HK-2 (cell line): ENCODE data around the gene PRAC2.
"Not testable (repeated sequence)": the region's sequence is repeated elsewhere in the genome, so short reads cannot be mapped to it uniquely, and the experiment has no call there.

Experiments
- DNase-seq: peaks from one replicate; pipeline ENCODE4 v3.0.0-alpha.2; 2018; ENCODE audit not compliant: unreplicated experiment

PRAC2 gene

DNA sequence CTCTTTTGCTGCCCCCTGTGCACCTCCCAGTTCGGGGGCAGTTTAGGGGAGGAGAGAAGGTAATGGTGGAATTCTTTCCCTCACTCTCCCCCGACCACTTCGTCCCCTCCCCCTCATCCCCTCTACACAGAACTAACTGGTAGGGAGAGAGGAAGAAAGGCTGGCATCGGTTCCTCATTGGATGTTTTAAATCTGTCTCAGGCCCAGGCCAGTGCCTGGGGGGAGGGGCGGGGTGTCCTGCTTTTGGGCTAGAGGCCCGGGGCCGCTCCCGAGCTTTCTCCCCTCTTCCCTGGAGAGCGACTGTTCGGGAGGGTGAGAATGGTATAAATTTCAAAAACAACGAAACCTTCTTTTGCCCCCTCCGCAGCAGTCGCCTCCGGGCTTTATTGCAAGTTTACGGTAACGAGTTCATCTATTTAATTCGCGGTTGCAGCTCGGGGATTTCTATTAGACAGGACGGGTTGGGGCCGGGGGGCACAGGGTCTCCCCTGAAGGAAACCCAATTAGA, at the start of gene PRAC2:
Gene PRAC2 (plus strand): TSS at position 271 of the 508 bp plus-strand sequence. CDS start 1,226 bp downstream, outside the sequence.
- no peak for DNase-seq

DNA sequence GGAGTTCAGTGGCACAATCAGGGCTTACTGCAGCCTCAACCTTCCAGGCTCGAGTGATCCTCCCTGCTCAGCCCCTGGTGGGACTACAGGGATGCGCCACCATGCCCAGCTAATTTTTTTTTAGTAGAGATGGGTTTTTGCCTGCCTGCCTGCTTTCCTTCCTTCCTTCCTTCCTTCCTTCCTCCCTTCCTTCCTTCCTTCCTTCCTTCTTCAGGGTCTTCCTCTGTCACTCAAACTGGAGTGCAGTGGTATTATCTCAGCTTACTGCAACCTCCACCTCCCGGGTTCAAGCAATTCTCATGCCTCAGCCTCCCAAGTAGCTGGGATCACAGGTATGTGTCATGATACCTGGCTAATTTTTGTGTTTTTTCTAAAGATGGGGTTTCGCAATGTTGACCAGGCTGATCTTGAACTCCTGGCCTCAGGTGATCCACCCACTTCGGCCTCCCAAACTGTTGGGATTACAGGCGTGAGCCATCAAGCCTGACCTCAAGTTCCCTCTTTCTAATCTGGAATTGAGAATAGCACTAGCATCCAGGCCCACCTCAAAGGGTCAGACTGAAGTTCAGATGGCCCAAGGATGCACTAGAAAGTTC, 45.9 kb upstream of the PRAC2 start:
- DNase-seq: no peak

DNA sequence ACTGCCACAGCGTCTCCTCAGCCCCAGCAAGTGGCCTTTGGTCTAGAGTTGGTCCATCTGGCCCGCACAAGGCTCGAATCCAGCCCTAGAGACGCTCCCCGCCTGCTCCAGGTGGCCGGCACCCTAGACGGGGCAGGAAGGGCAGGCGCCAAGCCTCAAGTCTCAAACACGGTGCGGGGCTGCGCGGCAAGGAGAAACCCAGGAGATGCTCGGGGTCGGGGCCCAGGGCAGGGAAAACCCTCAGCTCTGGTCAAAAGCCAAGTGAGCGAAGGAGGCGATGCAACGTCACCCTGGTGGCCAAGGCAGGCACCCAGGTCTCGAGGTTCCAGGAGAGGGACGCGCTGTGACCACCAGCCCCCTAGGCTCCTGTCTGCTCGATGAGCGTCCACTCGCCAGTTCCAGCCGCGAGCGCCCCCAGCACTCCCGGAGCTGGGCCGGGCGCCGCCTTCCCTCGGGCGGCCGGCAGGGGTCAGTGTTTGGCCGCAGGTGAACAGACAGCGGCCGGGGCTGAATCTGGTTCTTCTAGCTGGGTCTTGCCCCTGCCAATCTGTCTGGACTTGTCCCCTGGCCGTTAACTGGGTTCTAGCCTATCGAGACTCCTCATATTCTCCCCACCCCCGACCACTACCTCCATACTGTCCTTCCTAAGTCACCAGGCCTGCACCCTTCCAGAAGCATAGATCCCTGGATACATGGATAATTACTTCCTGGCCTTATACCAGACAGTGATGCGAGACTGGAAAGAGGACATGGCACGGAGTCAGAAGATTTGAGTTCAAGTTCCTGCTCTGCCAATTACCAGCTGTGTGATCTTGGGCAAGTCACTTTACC, 44.6 kb upstream of the PRAC2 start:
- no peak for DNase-seq

DNA sequence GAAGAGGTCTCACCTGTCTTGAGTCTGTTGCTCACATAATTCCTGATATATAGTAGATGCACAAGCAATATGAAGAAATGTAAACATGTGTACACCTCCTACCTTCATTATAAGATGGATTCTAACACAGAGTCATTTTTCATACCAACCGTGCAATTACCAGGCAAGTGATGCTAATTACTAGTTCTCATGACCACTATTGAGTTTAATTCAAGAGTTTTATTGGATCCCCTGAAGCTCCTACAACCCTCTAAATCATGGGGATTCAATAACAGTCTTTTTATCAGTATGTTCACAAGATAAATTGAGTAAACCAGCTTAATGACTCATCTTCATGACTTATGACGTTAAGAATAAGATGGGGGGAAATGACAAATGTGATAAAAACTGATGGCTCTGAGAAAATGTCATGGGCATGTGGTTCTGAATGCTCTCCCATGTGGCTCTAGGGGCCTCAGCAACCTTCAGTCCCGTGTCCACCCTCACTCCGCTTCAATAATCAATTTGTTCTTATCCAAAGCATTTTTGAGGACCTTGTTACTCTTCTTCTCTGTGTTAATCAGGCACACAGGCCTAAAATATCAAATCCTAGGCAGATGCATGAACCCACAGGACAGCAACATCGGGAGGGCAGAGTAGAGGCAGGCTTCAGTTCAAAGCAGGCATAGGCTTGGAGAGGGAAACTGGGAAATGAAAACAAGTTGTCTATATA, 43.4 kb upstream of the PRAC2 start:
- DNase-seq: no peak

DNA sequence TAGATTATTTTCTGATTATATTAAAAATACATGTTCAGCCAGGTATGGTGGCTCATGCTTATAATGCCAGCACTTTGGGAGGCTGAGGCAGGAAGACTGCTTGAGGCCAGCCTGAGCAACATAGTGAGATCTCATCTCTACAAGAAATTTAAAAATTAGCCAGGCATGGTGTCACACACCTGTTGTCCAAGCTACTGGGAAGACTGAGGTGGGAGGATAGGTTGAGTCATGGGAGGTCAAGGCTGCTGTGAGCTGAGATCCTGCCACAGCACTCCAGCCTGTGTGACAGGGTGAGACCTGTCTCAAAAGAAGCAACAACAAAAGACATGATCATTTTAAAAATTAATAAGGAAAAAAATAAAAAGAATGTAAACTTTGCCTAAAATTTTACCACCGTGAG, 41.4 kb upstream of the PRAC2 start:
- DNase-seq: no peak

DNA sequence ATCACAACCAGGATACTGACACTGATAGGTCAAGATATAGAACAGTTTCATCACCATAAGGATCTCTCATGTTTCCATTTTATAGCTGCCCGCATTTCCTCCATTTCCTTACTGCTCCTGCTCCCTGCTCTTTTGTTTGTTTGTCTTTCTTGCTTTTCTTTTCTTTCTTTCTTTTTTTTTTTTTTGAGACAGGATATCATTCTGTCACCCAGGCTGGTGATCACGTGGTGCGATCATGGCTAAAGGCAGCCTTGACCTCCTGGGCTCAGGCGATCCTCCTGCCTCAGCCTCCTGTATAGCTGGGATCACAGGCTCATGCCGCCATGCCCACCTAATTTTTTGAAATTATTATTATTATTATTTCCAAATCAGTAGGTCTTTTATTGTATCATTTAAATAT, 32.3 kb upstream of the PRAC2 start:
- DNase-seq: no peak

DNA sequence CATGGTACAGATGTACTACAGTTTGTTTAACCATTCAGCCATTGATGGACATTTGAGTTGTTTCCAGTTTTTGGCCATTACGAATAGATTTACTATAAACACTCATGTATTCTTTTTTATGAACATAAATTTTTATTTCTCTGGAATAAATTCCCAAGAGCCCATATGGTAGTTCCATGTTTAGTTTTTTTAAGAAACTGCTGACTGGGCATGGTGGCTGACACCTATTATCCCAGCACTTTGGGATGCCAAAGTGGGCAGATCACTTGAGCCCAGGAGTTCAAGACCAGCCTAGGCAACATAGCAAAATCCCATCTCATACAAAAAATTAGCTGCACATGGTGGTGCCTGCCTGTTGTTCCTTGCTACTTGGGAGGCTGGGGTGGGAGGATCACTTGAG, 30.9 kb upstream of the PRAC2 start:
- no peak for DNase-seq

DNA sequence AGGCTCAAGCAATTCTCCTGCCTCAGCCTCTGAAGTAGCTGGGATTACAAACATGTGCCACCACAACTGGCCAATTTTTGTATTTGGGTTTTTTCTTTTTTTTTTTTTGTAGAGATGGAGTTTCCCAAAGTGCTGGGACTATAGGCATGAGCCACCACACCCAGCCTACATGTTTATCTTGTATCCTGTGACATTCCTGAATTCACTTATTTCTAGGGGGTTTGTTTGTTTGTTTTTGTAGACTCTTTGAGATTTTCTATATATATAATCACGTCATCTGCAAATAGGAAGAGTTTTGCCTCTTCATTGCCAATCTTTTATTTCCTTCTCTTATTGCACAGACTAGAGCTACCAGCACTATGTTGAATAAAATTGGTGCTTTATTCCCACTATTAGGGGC, 29.8 kb upstream of the PRAC2 start:
- DNase-seq: no peak

DNA sequence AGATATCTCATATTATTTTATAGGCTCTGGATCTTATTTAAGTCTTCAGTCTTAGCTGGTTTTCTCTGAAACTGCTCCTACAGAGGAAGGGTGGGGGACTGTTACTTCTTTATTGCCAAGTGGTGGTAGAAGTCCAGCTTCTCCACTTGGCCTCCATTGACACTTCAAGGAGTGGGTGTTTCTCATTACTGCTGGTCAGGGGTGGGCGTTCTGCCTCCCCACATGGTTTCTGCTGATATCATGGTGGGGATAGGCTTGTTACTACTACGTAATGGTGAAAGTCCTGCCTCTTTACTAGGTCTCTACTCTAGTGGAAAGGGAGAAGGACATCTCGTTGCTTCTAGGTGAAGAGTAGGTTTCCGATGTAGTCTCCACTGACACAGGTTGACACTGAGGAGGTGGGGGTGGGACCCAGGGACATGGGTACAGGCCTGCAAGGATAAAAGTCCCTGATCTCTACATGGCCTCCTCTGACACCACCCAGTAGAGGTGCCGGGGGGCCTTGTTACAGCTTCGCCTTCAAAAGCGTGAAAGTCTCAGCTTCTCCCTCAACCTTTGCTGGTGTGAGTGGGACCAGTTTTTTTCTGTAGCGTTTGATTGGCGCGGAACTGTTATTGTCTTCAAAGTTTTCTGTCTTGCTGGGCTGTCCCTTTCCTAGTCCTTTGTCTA, 21.0 kb upstream of the PRAC2 start:
- no peak for DNase-seq

DNA sequence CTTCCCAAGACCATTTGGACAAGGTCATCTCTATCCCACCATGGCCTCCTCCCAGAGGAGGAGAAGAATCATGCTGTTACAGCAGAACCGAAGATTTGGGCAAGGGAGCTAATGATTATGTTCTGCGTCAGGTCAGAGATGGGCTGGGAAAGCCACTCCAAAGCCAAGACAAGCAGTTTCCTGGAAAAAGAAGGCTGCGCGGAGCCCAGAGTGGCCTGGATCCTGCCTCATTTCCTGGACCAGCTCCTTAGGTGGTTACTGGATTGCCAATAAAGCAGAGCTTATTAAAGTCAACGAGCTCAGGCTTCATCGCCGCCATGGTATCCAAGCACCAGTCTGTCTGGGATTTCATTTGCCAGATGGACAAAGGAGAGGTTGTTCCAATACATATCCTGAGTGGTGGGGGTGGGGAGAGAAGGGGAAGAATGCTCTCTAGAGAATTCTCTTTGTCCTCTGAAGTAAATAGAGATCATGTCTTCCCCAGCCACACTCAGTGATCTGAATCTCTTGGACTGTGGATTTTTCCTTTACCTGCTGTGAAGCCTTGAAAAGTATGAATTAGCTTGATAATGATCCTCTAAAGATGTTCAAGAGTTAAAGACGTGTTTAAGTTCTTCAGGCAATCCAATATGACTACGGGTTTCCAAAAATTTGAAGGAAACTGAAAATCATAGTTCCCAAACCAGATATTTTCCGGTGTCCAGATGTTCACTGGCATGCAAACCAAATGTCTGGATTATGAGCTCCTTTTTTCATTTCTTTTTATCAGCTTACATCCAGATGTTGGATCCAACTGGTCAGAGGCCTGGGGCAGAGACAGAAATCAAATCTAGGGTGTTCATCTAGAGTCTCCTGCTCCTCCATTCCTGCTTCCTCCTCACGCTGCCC, 18.4 kb upstream of the PRAC2 start:
- no peak for DNase-seq

DNA sequence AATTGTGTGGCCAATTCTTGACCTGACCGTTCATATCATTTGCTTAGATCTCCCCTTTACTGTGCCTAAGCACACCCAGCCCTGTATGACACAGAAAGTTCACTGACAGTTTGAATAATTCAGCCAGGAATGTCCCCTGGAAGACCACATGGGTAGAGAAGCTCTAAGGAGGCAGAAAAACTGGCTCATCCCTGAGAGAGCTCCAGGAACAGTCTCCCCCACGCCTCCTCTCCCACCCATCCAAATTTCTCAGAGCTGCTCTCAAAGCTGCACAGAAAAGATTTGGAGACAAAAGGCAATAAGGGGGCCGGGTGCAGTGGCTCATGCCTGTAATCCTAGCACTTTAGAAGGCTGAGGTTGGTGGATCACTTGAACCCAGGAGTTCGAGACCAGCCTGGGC, 11.9 kb upstream of the PRAC2 start:
- no peak for DNase-seq

DNA sequence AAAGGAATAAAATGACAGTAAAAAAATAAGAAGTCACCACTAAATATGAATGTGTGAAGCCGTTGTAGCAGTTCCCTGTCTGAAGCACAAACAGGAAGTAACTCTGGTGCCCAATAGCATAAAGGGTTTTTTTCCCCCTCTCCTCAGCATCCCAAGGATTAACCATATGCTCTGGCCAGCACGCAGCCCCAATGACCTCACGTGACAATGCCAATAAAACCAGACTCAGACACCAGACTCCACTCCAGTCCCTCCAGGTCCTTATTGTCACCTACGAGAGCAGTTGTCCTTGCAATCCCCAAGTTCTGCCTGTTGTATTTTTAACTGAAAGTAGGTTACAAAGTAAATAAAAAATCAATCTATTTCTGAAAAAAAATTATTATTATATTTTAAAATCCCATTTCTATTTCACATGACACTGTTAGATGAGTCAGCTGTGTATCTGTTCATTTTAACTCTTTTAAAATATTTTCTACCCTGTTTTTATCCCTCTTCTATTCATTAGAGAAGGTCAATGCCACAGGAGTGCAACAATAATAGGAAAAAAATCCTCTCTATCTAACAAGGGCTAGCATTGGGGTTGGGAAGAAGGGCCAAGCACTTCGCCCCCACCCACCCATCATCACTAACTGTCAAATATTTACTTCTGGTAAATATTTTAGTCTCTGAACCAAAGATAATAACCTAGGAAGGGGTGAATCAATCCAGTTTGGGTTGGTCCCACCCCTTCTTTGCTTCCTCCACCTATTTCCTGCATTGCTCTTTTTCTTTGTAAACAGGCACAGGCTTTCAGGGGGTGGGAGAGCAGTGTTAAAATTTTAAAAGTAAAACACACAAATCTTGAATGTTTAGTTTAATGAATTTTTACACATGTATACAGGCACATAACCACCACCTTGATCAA, 7.2 kb upstream of the PRAC2 start:
- DNase-seq: no peak

DNA sequence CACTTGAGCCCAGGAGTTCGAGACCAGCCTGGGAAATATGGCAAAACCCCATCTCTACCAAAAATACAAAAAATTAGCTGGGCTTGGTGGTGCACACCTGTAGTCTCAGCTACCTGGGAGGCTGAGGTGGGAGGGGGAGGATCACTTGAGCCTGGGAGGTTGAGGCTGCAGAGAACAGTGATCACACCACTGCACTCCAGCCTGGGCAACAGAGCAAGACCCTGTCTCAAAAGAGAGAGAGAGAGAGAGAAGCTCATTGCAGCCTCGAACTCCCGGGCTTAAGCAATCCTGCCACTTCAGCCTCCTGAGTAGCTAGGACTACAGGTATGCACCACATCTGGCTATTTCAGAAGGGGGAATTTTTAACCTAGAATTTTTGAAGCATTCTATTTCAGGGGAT, 6.4 kb upstream of the PRAC2 start:
- DNase-seq: not testable (repeated sequence)

DNA sequence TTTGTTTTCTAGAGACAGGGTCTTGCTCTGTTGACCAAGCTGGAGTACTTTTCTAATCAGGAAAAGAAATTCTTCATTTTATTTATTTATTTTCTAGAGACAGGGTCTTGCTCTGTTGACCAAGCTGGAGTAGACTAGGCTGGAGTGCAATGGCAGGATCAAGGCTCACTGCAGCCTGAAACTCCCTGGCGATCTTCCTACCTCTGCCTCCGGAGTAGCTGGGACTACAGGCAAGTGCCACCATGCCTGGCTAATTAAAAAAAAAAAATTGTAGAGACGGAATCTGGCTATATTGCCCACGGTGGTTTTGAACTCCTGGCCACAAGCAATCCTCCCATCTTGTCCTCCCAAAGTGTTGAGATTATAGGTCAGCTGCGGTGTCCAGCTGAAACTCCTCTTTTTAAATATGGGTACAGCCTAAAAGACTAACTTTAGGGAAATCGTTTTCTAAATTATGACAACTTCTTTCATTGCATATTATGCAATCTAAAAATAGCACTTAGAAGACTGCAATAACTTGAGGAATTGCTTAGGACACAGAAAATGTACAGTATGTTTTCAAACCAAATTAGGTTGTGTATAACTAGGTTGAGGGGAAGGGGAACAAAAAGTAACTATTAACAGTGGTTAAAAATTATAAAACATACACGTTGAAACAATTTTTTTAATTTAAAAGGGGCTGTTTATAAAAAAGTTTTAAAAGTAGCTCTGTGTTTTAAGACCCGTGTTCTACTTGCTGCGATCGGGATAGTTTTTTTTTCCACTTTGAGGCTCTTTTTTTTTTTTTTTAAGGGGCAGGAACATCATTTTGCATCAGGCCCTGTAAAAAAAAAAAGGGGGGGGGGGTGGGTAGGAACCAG, 5.4 kb upstream of the PRAC2 start:
- DNase-seq: no peak

DNA sequence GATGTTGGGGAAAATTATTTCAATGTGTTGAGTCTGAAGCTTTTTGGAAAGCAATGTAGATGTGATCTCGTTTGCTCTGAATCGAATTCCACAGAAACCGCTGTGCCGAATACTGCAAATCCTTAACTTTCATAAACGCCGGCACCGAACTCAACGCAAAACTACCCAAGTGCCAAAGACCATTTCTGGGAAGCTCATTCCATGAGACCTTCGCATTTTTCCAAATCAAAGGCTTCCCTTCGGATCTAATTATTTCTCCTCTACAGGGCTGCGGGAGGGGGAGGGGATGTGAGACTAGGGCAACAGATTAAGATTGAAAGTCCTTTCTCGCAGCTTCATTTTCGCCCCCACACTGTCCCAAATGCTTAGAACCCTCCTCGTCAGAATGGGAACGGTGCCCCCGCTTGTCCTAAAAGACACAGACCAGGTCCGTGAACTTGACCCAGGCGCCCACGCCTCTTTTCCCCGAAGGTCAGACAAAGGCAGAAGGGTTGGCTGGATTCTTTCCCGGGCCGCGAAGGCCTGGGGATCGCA, 4.7 kb upstream of the PRAC2 start:
- no peak for DNase-seq

DNA sequence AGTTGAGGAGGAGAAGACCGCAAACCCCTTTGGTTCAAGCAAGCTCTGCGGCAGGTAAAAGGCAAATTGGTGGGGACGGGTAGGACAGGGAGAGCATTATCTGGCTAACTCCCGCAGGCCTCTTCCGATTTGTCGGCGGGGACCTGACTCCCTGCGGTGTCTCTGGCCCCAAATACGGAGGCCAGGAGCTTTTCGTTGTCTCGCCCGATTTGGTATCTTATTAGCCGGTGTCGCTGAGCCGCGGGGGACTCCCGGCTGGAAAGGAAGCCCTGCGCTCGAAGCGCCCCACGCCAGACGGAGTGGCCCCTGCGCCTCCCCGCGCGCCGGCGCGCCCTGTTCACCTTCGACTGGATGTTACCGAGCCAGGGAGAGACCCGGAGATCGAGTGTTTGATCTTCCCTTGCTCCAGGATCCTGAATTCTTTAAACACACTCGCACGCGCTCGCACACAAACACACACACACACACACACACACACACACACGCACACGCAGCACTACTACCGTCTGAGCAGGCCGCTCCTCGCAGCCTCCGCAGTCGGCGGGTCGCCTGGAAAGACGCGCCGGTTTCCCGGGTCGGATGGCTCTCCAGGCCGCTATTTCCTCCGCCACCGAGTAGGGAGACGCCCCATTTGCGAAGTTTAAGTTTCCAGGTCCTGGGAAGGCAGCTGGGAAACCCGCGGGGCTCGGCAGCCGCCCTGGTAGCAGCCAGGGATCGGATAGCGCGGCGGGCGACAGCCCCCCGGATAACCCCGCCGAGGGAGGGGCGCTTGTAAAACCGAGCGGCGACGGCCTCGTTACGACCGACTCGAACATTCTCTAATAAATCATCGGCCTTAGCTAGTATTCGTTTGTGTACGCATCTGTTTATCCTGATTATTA, 4.0 kb upstream of the PRAC2 start:
- DNase-seq: no peak

DNA sequence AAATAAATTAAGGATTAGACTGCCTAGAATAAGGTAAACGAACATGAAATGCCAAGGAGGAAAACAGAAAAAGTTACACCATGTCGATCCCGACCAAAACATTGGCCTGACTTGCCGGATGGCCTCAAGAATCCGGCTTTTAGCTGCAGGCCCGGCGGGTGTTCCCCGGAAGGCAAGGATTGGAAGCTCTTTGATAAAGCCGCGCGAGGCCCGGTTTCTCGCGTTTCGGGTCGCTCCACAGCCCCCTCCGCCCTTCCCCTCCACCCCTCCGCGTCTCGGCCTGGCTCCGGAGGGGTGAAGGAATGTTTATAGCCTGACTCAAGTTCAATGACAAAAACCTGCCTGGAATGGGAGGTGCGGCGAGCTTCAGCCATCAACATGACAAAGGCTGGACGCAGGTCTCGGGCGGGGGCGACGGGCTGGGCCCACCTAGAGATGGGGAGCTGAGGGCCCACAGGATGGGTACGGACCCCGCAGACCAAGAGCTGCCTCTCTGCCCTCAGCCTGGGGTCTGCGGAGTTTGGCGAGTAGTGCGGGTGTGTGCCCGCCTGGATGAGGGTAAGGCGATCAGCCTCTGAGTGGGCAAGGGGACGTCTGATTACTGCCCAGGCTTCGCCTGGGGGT, 3.2 kb upstream of the PRAC2 start:
- no peak for DNase-seq
